Measurements from ENCODE around the gene STK26.
"Not testable (repeated sequence)": the region's sequence is repeated elsewhere in the genome, so short reads cannot be mapped to it uniquely, and the experiment has no call there.

STK26 gene

DNA sequence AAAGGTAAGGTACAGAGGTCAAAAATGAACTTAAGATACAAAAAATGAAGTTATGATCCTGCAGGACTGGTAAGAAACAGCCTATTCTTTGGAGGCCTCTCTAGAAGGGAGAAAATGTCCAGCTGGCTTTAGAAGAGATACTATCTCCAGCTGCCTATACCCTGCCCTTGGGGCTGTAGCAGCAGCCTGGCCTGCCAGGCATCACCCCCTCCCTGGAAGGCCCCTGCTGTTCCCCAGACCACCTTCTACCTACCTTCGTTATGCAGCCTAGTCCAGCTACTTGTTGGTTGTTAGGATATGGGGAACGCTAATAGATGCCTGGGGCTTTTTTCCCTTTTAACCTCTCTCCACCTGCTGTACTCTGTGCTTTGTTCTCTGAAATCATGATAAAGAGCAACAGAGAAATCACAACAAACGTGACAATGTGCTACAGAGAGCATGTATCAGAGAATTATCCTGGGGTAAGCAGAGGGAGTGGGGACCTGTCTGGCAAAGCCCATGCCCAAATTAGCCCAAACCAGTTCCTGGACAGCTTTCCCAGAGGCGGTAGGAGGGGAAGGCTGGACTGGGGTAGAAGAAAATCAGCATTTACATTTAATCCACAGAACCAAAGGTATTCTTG lies 70.2 kb downstream of the STK26 start:
- no peak for DNase-seq

GRCh38 chrX:132094164-132094563 lies 71.1 kb downstream of the STK26 start:
- DNase-seq = no peak

- DNase-seq = not testable (repeated sequence)
These were observed 75.6 kb downstream of the STK26 start for GRCh38 chrX:132098704-132099103.

- DNase-seq = no peak
These were observed 78.1 kb downstream of the STK26 start for GRCh38 chrX:132101206-132101605.

- DNase-seq = no peak
These were observed 78.7 kb downstream of the STK26 start for GRCh38 chrX:132101799-132102198.

GRCh38 chrX:132107291-132107690 lies 84.2 kb downstream of the STK26 start:
- no peak for DNase-seq

- no peak for DNase-seq
These were observed 91.5 kb downstream of the STK26 start for GRCh38 chrX:132114607-132115006.

DNA sequence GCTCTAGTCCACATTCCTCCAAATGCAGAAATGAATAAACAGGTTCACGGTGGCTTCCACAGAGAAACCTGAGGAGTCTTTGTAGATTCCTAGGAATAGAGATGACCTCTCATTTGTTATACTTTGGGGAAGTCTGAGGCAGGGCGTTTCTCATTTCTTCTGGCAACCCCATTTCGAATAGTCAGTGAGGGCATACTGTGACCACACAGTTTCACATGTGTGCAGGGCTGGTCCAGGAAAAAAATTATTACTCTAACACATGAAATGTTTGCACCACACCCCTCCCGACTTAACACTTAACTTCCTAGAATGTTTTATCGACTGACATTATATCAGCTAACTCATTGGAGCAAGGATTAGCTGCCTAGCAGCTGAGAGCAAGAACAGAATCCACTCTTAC lies 92.7 kb downstream of the STK26 start:
- no peak for DNase-seq

DNA sequence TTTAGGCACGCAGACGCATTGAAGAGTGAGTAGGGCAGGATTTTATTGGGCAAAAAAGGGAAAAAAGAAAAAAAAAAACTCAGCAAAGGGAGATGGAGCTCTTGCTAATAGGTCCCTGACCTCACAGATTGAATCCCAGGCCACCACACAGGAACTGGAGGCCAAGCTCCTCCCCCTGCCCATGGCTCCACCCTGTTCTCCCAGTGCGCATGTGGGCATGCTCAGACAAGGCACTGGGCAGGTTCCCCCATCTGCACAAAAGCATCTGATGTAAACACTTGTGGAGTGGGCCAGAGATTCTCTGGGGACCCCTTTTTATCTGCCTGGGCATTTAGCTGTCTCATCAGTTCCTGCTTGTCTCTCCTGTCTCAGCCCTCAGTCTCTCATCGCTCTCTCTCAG lies 95.3 kb downstream of the STK26 start:
- DNase-seq = no peak

GRCh38 chrX:132119283-132119682 lies 96.2 kb downstream of the STK26 start:
- no peak for DNase-seq

- DNase-seq = no peak
These were observed 96.9 kb downstream of the STK26 start for GRCh38 chrX:132119821-132120515.

DNA sequence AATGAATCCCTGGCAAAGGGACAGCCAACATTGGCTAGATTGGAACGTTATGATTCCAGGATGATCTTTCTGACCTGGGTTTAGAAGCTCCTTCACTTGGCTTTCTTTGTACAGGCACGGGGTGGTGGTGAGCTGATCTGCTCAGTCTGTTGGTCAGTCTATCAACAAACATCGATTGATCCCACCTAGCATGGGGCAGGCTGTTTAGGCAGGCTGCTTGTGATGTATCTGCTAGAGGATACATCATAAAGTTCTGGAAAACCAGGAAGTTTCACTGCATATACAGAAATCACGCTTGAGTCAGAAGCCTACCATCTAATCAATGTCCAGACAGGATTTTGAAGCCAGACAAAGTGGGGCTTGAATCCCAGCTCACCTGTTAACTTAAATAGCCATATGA lies 97.8 kb downstream of the STK26 start:
- DNase-seq = no peak
